Transverse colon (tissue), 4 donors: ENCODE results near the gene PLCXD3. TPM values are rescaled to one million over a fixed set of nuclear protein-coding genes. Genes with fewer than 3 reads are reported as not detected.

Source experiments
- DNase-seq: peaks from one replicate; pipeline ENCODE4 v3.0.0-alpha.2; 2019
- H3K27ac ChIP-seq, 4 donors: fragments of 200-600 bp; sonication (generic); 2 replicates each; pipeline ENCODE4 v1.5.1; 2016 to 2018; ENCODE audit warnings: inconsistent platforms in 4 of 4
- H3K27me3 ChIP-seq: fragments of 200-600 bp; sonication (generic); 2 replicates; pipeline ENCODE4 v1.5.1; 2017; ENCODE audit warnings: inconsistent platforms
- H3K36me3 ChIP-seq, 4 donors: fragments of 200-600 bp; sonication (generic); 2 replicates each; pipeline ENCODE4 v1.5.1; 2017 to 2019; ENCODE audit warnings: inconsistent platforms in 4 of 4
- H3K4me1 ChIP-seq, 4 donors: fragments of 200-600 bp; sonication (generic); 2 replicates each; pipeline ENCODE4 v1.5.1; 2017 to 2020; ENCODE audit warnings: inconsistent platforms in 4 of 4
- H3K4me3 ChIP-seq, 4 donors: fragments of 200-600 bp; sonication (generic); 1 replicate in 1 of 4; 2 replicates in 3 of 4; pipeline versions ENCODE4 v1.5.1 to v1.6.1; 2017 to 2019; ENCODE audit warnings: inconsistent platforms in 4 of 4
- H3K9me3 ChIP-seq, 2 donors: fragments of 200-600 bp; sonication (generic); 2 replicates each; pipeline ENCODE4 v1.5.1; 2017 to 2019; ENCODE audit warnings: inconsistent platforms in 2 of 2
- CTCF ChIP-seq, 5 experiments: fragments of 200-600 bp in 3 of 5; fragments of 450-650 bp in 2 of 5; sonication (generic) in 3 of 5; IDR thresholded peaks; 1 replicate in 2 of 5; 2 replicates in 3 of 5; pipeline ENCODE4 v1.5.1; 2016 to 2017; ENCODE audit warnings: antibody characterized with exemption in 5 of 5, inconsistent platforms in 3 of 5, mild to moderate bottlenecking in 2 of 5, moderate library complexity in 1 of 5
- EP300 ChIP-seq: sonication (generic); formaldehyde crosslinking; IDR thresholded peaks from one replicate; pipeline ENCODE4 v1.6.1; 2017; ENCODE audit warnings: antibody characterized with exemption, low read depth
- POLR2A ChIP-seq: fragments of 450-650 bp; IDR thresholded peaks from one replicate; pipeline ENCODE4 v1.6.1; 2016; ENCODE audit warnings: antibody characterized with exemption, mild to moderate bottlenecking, moderate library complexity
- POLR2AphosphoS5 ChIP-seq, 3 donors: sonication (generic); formaldehyde crosslinking; IDR thresholded peaks; one replicate each; pipeline ENCODE4 v1.6.1; 2016; ENCODE audit warnings: antibody characterized with exemption in 3 of 3
- WGBS, 2 donors: methylation state at CpG; one replicate each; pipeline ENCODE4 v1.1.5; 2018; ENCODE audit warnings: low coverage in 1 of 2; 5-methylcytosine and 5-hydroxymethylcytosine counted together
- in situ Hi-C, 4 donors: fragments of 200-750 bp; cut with MboI; loops; one replicate each; pipeline versions ENCODE4 v1.15.0 to v1.15.1; 2017; ENCODE audit warnings: low sequenced_read_pairs in 3 of 4, low pct_ligation_motif_present in 1 of 4, low pct_unique_long_range_greater_than_20kb in 1 of 4
- intact Hi-C: fragments of 100-400 bp; cut with DNase I; formaldehyde crosslinking; loops from one replicate; pipeline ENCODE4 v1.15.1; 2023; ENCODE audit warnings: low total_unique reads
- total RNA-seq, 4 donors: library from RNA; depleted of rRNA; stranded (reverse); fragments of >200 nt; gene quantifications; one replicate each; pipeline ENCODE4 v1.1.0, GENCODE V29; 2016

PLCXD3 gene
- total RNA-seq, result 1 to 10 TPM in 1 of 4 donors, under 1 TPM in 2, not detected in 1; 0.64 to 1.9 (median 0.68) TPM

- no peak for TF ChIP-seq POLR2A
- in situ Hi-C loops (no loop called here), intact Hi-C loops (no loop called here)
- peak within 1 kb of the TSS in 3 of 4 donors; percentile 8 to 42 (median 17) for H3K4me3 ChIP-seq
- H3K36me3 ChIP-seq, result no peaks in the 10 kb centered on the region
- 0 to 8% methylated on average over 8 to 41 of the region's 41 CpGs for WGBS, 2 donors
- peaks cover 0 to 7% (median 5%) of the 10 kb centered on the region in 4 donors for H3K4me1 ChIP-seq
- H3K9me3 ChIP-seq, result no peaks in the 10 kb centered on the region
- no peak within 1 kb of the TSS for H3K27ac ChIP-seq
- DNase-seq, result no peak
- H3K27me3 ChIP-seq, result peaks cover 42% of the 10 kb centered on the region
Observed at GRCh38 chr5:41510176-41510831, at the start of gene PLCXD3. Gene PLCXD3 (minus strand): TSS chr5:41510601. CDS start chr5:41510526, 75 bp downstream.

- no peaks in the 10 kb centered on the region for H3K27me3 ChIP-seq
- H3K27ac ChIP-seq, result no peak overlapping the region
- intact Hi-C loops (no loop called here), in situ Hi-C loops (no loop called here)
- H3K4me1 ChIP-seq, result no peaks in the 10 kb centered on the region
- H3K36me3 ChIP-seq, result no peaks in the 10 kb centered on the region
- TF ChIP-seq EP300 (no peak), CTCF (IDR thresholded peaks at IDR 0.05) (no peak), POLR2AphosphoS5 (IDR thresholded peaks at IDR 0.05) (no peak), POLR2A (no peak)
- DNase-seq, result no peak
- 15 to 20% methylated on average over 1 to 3 of the region's 3 CpGs for WGBS, 2 donors
- H3K9me3 ChIP-seq, result no peaks in the 10 kb centered on the region
- H3K4me3 ChIP-seq, result no peak overlapping the region
Observed at GRCh38 chr5:41559184-41559583, 48.8 kb upstream of the PLCXD3 start.

DNA sequence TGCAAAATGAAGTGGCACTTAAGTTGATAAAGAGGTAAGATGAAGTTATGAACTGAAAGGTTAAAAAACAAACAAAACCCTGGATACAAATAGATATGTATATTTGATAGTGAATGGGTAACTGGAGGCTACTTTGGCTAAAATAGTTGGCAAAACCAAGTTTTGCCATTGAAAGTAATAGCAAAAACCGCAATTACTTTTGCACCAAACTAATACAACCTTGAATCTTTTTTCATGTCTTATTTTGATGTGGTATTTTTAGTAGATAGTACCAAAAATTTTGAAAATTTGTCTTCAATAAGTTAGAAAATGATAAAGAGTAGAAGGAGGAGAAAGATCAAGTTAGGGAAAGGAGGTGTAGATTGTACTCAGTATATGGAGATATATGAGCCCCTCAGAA lies 47.9 kb upstream of the PLCXD3 start:
- DNase-seq, result no peak
- TF ChIP-seq POLR2A, result no peak
- TF ChIP-seq POLR2AphosphoS5 (IDR thresholded peaks at IDR 0.05), result no peak
- TF ChIP-seq CTCF (IDR thresholded peaks at IDR 0.05), result no peak
- no peak for TF ChIP-seq EP300
- Histone ChIP-seq H3K27ac (no peak overlapping the region), H3K36me3 (no peaks in the 10 kb centered on the region), H3K4me1 (no peaks in the 10 kb centered on the region), H3K9me3 (no peaks in the 10 kb centered on the region), H3K4me3 (no peak overlapping the region), H3K27me3 (no peaks in the 10 kb centered on the region)
- 77 to 83% methylated on average over 1 of the region's 1 CpG for WGBS, 2 donors
- intact Hi-C loops, result no loop called here
- in situ Hi-C loops, result no loop called here

GRCh38 chr5:41547991-41548390 lies 37.6 kb upstream of the PLCXD3 start:
- intact Hi-C loops, result no loop called here
- no peaks in the 10 kb centered on the region for H3K4me1 ChIP-seq
- 65 to 100% methylated on average over 1 of the region's 1 CpG for WGBS, 2 donors
- no peak overlapping the region for H3K27ac ChIP-seq
- in situ Hi-C loops, result no loop called here
- no peak for DNase-seq
- H3K9me3 ChIP-seq, result no peaks in the 10 kb centered on the region
- H3K4me3 ChIP-seq, result no peak overlapping the region
- H3K36me3 ChIP-seq, result no peaks in the 10 kb centered on the region
- no peaks in the 10 kb centered on the region for H3K27me3 ChIP-seq
- TF ChIP-seq POLR2A, result no peak
- no peak for TF ChIP-seq EP300
- TF ChIP-seq POLR2AphosphoS5 (IDR thresholded peaks at IDR 0.05), result no peak
- TF ChIP-seq CTCF (IDR thresholded peaks at IDR 0.05), result no peak

DNA sequence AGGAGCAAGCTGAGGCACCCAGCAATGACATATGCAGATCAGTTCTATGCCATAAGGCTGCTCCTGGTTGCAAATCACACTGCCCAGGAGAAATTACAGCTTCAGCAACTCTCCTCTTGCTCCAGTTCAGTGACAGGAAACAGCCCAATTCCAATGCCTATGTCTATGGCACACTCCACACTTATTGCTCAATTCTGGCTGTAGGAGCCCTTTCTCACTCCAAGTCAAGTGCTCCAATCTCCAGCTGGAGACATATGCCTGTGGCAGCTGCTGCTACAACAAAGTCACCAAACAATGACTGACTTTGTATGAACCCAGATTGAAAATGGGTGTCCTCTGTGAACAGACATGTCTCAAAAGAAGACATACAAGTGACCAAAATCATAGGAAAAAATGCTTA lies 31.8 kb upstream of the PLCXD3 start:
- Histone ChIP-seq H3K4me3 (no peak overlapping the region), H3K36me3 (no peaks in the 10 kb centered on the region), H3K4me1 (no peaks in the 10 kb centered on the region), H3K27ac (no peak overlapping the region), H3K27me3 (no peaks in the 10 kb centered on the region), H3K9me3 (no peaks in the 10 kb centered on the region)
- TF ChIP-seq POLR2AphosphoS5 (IDR thresholded peaks at IDR 0.05) (no peak), CTCF (IDR thresholded peaks at IDR 0.05) (no peak), EP300 (no peak), POLR2A (no peak)
- in situ Hi-C loops (no loop called here), intact Hi-C loops (no loop called here)
- no peak for DNase-seq
